RWPE2 (cell line): ENCODE results near the gene MAPK10.

Source experiments
- ATAC-seq: fragments of 200-7000 bp; cut with Tn5 transposase; 3 replicates; pipeline ENCODE4 v1.9.1; 2021; ENCODE audit warnings: low read depth
- DNase-seq: peaks from one replicate; pipeline ENCODE4 v3.0.0-alpha.2; 2020; ENCODE audit warnings: low spot score
- H3K27ac ChIP-seq: fragments of 450-650 bp; 2 replicates; pipeline ENCODE4 v1.5.1; 2017; ENCODE audit warnings: mild to moderate bottlenecking; ENCODE audit not compliant: poor library complexity, severe bottlenecking
- H3K27me3 ChIP-seq: fragments of 250-450 bp; sonication (Bioruptor Pico); 2 replicates; pipeline ENCODE4 v1.5.1; 2021; ENCODE audit warnings: mild to moderate bottlenecking, moderate library complexity; ENCODE audit not compliant: insufficient read depth, poor library complexity, severe bottlenecking
- H3K36me3 ChIP-seq: fragments of 250-450 bp; sonication (Bioruptor Pico); 2 replicates; pipeline ENCODE4 v1.5.1; 2020; ENCODE audit warnings: low read depth, mild to moderate bottlenecking, moderate library complexity
- H3K4me1 ChIP-seq: fragments of 250-450 bp; sonication (Bioruptor Pico); 2 replicates; pipeline ENCODE4 v1.5.1; 2021; ENCODE audit warnings: mild to moderate bottlenecking, moderate library complexity; ENCODE audit not compliant: insufficient read depth, poor library complexity, severe bottlenecking
- H3K4me3 ChIP-seq: fragments of 250-450 bp; sonication (Bioruptor Pico); 2 replicates; pipeline ENCODE4 v1.5.1; 2021; ENCODE audit warnings: mild to moderate bottlenecking, moderate library complexity; ENCODE audit not compliant: severe bottlenecking
- H3K9me3 ChIP-seq: fragments of 250-450 bp; sonication (Bioruptor Pico); 2 replicates; pipeline ENCODE4 v1.5.1; 2021; ENCODE audit warnings: mild to moderate bottlenecking, moderate library complexity; ENCODE audit not compliant: severe bottlenecking
- CTCF ChIP-seq: fragments of 450-650 bp; IDR thresholded peaks from one replicate; pipeline ENCODE4 v1.5.1; 2017; ENCODE audit warnings: mild to moderate bottlenecking, moderate library complexity; ENCODE audit not compliant: poor library complexity, severe bottlenecking

The MAPK10 gene

GRCh38 chr4:86101410-86101809, 258.4 kb downstream of the MAPK10 start:
- ATAC-seq (no peak), DNase-seq (no peak)
- Histone ChIP-seq H3K4me1 (no peaks in the 10 kb centered on the region), H3K4me3 (no peak overlapping the region), H3K27ac (no peak overlapping the region), H3K9me3 (no peaks in the 10 kb centered on the region), H3K36me3 (no peaks in the 10 kb centered on the region), H3K27me3 (no peaks in the 10 kb centered on the region)
- no peak for TF ChIP-seq CTCF

DNA sequence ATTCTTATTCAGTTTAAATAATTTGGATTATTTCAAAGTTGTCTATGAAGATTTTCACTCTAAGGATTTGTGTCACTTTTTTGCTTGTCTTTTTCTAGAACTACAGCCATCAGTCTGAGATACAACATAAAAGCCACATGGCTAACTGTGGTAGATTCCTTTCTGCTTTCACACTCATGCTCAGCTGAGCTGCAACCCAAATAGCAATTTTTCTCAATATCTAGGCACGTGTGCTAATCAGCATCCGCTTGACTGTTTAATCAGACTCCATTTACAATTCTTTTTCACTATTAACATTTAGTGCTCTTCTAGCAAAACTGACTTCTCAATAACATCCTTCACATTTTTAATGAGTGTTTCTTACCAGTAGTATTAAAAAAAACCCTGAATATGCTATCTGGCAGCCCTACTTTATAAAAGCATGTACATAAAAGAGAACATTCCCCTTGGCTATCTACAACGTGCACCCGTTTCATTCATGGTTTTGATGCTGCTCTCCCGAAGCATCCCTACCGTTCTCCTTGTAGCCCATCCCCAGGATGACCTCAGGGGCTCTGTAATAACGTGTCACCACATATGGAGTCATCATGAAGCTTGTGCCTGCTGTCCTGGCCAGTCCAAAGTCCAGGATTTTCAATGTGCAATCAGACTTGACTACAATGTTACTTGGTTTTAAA, 259.2 kb downstream of the MAPK10 start:
- H3K9me3 ChIP-seq: no peaks in the 10 kb centered on the region
- H3K4me3 ChIP-seq: no peak overlapping the region
- ATAC-seq (no peak), DNase-seq (no peak)
- no peaks in the 10 kb centered on the region for H3K27me3 ChIP-seq
- no peak overlapping the region for H3K27ac ChIP-seq
- no peaks in the 10 kb centered on the region for H3K36me3 ChIP-seq
- no peaks in the 10 kb centered on the region for H3K4me1 ChIP-seq
- TF ChIP-seq CTCF: no peak

- Histone ChIP-seq H3K27ac (no peak overlapping the region), H3K9me3 (no peaks in the 10 kb centered on the region), H3K27me3 (no peaks in the 10 kb centered on the region), H3K36me3 (no peaks in the 10 kb centered on the region), H3K4me3 (no peak overlapping the region), H3K4me1 (no peaks in the 10 kb centered on the region)
- DNase-seq: no peak
- TF ChIP-seq CTCF: no peak
- ATAC-seq: no peak
These were observed 260.5 kb downstream of the MAPK10 start for GRCh38 chr4:86099348-86099747.

- Histone ChIP-seq H3K27me3 (no peaks in the 10 kb centered on the region), H3K27ac (no peak overlapping the region), H3K4me3 (no peak overlapping the region), H3K36me3 (no peaks in the 10 kb centered on the region), H3K4me1 (no peaks in the 10 kb centered on the region), H3K9me3 (no peaks in the 10 kb centered on the region)
- ATAC-seq: no peak
- no peak for TF ChIP-seq CTCF
- no peak for DNase-seq
These were observed 261.2 kb downstream of the MAPK10 start for GRCh38 chr4:86098691-86099090.

- TF ChIP-seq CTCF: no peak
- Histone ChIP-seq H3K9me3 (no peaks in the 10 kb centered on the region), H3K36me3 (no peaks in the 10 kb centered on the region), H3K27ac (no peak overlapping the region), H3K4me1 (peaks cover 4% of the 10 kb centered on the region), H3K4me3 (no peak overlapping the region), H3K27me3 (no peaks in the 10 kb centered on the region)
- ATAC-seq (no peak), DNase-seq (no peak)
These were observed 263.5 kb downstream of the MAPK10 start for GRCh38 chr4:86096373-86096772.
